ENCODE measurements around the gene ZNF383. TPM values are rescaled to one million over a fixed set of nuclear protein-coding genes. Genes with fewer than 3 reads are reported as not detected.

The ZNF383 gene
- 21.3 TPM for total RNA-seq

GRCh38 chr19:37217775-37218591 is at the start of gene ZNF383:
ZNF383 (plus strand) TSS chr19:37218214; CDS start chr19:37230454, 12,240 bp downstream.

GRCh38 chr19:37172368-37173366 is 45.3 kb upstream of the ZNF383 start, which contains the start of gene ZNF585A:
ZNF585A (minus strand) TSS chr19:37172695; CDS start chr19:37169910, 2,785 bp downstream.

Other genes starting within 250 kb of the ZNF383 start
- 39.8 TPM for gene ZNF420, start 139.8 kb upstream of the ZNF383 start, total RNA-seq
- gene ZNF585A, start 45.5 kb upstream of the ZNF383 start, total RNA-seq: 19.1 TPM
- 40.4 TPM for gene ZNF585B, start 7.7 kb upstream of the ZNF383 start, total RNA-seq
- 32.9 TPM for gene ZNF527, start 152.9 kb downstream of the ZNF383 start, total RNA-seq
- gene ZNF569, start 249.2 kb downstream of the ZNF383 start, total RNA-seq: 35.4 TPM